Hindlimb muscle (tissue), 1 donor: ENCODE data around the gene NRXN3. TPM values are rescaled to one million over a fixed set of nuclear protein-coding genes. Genes with fewer than 3 reads are reported as not detected.

Experiments
- DNase-seq: peaks from one replicate; pipeline ENCODE4 v3.0.0-alpha.2; 2013
- polyA plus RNA-seq: library from polyadenylated mRNA; unstranded; fragments of 120-200 nt; gene quantifications from one replicate; pipeline ENCODE4 v1.2.1, GENCODE V29; 2013; ENCODE audit not compliant: insufficient read length

Gene NRXN3
- polyA plus RNA-seq, 1 donor: 0.40 TPM

DNA sequence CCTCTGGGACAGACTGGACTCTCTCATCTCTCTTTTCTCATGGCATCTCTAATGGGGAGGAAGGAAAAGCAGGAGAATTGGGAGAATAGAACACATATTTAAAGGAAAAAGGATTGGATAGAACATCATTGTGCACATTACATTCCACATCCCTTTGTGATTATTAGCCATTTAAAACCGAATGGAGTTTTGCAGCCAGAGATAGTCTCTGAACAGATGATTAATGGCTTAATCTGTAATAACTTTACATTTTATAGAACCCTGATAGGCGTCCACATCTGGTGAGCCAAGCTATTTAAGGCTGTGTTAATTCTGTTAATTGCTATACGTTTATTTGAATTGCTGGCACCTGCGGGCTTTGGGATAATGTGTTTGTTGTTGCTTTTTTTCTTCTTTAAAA, 487.3 kb downstream of the NRXN3 start:
- no peak for DNase-seq

DNA sequence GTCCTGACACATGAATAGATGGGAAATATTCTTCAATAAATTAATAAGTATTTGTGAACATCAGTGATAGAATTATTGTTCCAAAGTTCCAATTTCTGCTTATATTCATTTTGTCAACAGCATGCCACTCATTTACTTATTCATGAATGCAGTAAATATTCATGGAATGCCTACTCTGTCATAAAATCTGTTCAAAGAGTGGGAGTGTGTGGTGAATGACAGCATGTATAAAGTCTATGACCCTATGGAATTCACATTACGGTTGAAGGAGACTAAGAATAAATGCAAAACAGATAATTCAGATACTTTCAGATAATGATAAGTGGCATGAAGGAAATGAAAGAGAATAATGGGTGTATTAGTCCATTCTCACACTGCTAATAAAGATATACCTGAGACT, 494.7 kb downstream of the NRXN3 start:
- no peak for DNase-seq

DNA sequence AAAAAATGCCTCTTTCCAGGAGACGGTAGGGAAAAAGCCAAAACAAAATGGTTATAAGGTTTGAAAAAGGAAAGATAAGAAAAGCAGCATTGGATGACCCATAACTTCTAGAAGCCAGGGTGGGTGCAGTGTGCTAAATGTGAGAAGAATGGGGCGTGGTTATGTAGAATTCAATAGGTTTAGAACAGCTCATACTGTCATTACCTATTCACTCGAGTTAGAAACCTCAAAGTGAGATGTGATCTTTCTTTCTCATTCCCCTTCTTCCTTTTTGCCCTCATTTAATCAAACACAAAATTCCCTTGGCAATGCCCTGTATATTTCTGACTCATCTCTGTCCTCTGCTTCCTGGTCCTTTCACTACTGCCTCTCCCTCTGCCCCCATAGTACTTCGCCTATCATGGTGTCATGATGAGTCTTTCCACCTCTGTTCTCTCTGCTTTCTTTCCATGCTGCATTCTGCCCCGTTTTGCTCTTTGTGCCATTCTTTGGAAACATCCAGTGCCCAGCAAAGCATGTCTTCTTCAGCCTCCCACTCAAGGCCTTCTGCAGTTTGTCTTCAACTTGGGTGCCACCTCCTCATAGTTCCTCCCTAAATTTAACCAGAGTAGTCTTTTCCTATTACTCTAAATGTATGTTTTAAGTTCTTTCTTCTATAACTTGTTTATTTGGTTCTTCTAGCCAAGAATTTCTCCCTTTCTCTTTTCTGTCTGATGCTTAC, 496.3 kb downstream of the NRXN3 start:
- DNase-seq: no peak

DNA sequence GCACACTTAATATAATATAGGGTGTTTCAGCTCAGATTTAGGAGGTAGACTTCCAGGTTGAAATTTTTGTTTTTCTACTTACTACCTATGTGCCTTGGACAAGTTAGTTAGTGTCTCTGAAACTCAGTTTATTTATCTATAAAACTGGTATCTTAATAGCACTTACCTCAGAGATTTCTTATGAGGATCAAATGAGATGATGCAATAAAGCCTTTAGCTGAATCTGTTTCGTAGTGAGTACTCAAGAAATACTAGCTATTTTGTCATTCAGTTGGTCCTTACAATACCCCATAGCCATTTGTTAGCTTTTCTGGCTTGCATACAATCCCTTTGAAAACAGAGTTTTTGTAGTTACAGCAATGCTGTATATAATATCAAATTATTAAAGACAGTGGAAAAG, 497.0 kb downstream of the NRXN3 start:
- DNase-seq: no peak

DNA sequence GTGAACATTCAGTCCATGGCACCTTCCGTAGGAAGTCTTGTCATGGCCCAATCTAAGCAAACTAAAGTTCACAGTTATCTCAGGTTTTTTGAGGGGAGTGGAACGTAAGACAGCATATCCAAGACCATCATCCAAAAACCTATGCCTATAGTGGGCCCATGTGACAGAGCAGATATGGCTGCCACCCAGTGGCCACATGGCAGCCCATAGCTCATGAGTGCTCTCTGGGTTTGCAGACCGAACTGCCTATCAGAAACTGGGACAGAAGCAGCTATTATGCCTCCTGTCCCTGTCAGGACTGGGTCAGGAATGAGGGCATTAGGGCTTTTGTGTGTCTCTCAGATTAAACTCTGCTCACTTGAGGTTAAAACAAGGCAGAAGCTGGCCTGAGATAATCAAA, 503.7 kb downstream of the NRXN3 start:
- no peak for DNase-seq

DNA sequence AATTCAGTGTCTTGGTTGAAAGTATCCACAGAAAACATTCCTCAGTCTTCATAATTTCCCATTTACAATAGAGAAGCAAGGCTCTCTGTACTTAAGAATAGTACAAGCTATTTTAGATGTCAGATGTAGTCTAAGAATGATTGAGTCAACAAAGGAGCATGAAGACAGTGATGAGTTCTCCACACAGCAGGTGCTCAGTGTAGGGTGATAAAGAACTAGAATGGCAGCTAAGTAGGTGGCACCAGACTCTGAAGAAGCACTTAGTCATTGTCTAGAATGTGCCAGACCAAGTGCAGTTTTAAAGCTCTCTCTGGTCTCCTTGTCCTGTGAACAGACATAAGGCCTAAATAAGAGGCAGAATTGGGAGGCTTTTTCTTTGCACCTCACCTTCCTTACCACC, 504.6 kb downstream of the NRXN3 start:
- no peak for DNase-seq

DNA sequence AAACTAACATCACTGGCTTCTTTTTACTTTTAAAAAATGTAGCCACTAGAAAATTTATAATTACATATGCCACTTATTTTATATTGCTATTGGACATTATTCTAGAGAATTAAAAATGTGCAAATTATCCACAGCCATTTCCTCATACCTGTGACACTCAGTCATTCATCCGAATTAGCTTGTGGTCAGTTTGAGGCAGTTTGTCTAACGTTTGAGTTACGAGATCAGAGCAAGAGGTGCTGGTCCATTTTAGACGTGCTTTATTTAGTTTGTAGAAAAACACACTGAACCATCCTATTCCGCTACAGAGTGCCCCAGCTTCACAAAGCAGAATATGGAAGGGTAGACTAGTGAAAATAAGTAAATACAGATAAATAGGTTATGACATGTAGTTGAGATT, 513.0 kb downstream of the NRXN3 start:
- no peak for DNase-seq

DNA sequence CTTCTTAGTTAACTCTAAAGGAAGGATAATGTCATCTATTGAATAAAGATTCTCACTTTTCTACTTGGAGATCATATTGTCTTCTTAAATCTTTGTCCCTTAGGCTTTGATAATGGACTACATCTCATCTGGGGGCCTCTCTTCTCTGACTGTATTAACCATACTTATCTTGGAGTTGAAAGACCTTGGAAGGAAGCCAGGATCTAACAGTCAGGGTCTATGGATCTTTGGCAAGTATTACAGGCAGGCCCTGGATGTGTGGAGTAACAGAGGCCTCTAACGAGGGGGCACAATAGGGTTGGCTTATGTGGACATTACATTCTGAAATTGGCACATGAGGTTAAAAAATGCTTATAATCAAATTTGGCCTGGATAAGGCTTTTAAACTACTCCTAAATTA, 513.8 kb downstream of the NRXN3 start:
- no peak for DNase-seq

DNA sequence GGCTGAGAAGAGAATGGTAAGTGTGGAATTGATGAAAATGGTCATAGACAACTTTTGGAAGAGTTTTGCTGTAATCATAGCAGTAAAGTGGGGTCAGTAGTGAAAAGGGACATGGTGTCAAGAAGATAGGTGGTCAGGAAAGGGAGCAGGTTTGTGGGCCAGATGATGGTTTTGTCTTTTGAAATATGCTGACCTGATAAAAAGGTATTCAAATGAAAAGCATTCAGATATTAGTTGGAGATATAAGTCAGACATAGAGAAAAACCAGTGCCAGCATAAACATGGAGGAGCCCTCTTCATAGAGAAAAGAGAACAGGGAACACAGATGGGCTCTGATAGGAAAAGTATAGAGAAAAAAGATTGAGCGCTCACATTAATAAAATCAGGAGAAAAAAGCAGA, 518.3 kb downstream of the NRXN3 start:
- no peak for DNase-seq

DNA sequence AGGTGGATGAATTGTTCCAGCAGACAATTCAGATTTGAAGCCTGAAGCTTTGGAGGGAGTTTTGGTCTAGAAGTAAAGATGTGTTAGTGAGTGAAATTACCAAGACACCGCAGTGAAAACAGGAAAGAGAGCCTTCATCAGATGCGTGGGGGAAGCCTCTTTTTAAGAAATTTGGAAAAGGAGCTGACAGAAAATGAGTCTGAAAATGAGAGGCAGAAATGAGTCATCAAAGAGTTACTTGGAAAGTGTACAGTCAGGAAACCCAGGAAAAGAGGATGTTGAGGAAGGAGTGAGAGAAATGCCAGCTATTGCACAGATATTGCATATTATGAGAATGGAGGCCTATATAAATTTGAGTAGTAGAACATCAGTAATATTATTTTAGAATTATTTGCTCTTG, 520.7 kb downstream of the NRXN3 start:
- DNase-seq: no peak

DNA sequence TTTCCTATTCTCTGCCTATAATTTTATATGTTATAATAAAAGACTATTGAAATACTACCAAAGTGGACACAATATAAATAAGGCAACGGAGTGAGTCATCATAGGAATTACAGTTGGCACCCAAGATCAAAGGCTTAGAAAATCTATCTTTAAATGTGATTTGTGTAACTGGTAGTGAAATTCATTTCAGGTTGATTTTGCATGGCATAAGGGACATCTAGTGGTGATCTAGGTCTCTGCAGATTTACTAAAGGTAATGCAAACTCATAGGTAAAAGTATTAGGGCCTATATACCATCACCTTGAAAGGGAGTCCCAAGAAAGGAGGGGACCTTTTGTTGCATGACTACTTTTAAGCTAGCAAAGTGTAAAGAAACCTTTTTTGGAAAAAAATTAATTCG, 527.2 kb downstream of the NRXN3 start:
- DNase-seq: no peak

DNA sequence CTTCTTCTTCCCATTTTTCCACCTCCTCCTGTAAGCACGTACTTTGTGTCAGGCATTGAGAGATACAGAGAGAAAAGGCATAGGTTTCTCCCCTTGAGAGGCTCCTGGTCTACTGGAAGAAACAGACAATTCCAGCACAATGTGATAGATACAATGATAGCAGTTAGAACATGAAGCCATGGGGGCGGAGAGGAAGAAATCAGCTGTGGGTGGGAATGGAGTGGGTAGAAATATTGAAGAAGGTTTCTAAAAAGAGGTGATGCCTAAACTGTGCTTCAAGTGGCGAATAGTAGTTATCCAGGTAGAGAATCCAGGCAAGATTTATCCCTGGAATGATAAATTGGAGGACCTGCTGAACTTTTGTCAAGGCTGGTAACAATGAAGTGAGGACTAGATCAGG, 528.8 kb downstream of the NRXN3 start:
- DNase-seq: no peak

DNA sequence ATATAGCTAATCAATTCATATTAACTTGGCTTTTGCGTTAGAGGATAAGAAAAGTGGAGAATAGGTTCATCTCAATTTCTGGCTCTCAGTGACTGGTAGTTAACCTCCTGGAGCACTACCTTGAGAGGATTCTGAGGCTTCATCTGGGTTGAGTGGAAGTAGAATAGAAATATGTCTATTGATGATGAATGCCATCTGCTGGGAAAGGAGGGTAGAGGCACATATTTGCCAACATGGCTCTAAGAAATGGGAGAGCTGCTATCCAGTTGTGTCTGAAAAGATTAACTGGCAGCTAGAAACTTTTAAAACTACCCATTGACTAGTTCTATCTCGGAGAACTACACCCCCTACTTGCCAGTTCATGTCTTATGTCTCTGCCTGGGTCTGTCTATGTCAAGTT, 530.1 kb downstream of the NRXN3 start:
- DNase-seq: no peak

DNA sequence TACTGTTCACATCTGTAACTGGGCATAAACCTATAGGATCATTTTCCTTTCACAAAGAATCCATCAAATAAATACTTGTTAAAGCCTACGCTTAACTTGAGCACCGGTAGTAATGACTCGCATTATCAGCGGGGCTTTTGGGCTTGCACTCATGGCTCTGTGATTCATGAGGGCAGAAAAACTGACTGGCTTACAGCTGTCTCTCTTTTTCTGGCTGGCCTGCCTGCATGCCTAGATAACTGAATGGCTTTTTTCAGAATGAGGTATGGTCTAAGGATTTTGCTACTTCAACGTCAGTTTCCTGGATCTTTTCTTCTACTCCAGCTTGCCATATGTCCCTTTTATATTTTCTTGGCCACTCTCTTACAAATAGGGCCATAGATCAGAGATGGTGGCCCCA, 531.1 kb downstream of the NRXN3 start:
- no peak for DNase-seq

DNA sequence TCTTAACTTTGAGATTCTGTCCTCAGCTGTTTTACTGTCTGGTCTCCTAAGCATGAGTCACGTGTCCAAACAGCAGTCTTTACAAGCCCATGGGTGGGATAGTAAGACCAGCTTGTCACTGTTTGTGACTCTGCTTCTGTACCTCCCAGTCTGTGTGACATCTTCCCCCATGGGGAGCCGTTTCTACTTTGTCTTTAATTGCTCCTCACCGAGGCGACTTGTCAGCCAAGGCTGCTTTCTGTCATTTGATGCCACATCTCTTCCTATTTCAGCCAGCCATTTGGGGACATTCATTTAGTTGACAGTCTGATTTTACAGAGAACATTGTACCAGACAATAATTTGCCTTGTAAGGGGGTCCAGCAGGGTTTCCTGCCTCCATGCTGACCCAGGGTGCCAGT, 534.8 kb downstream of the NRXN3 start:
- no peak for DNase-seq

DNA sequence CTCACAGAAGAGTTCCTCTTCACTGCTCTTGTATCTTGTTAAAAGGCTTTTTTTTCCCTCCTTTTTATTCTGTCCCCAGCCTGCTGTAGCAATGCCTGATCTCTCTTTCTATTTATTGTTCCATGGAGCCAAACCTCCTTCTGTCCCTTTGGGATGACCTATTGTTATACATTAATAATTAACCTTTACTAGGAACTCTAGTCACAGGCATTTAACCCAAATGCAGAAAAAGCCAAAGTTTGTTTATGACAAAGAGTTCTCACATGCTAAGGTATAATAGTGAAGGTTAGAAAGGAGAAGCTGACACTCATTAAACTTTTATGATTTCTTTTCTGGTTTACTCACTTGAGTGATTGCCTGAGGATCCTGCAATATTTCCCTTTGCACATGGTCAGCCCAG, 535.8 kb downstream of the NRXN3 start:
- DNase-seq: no peak

DNA sequence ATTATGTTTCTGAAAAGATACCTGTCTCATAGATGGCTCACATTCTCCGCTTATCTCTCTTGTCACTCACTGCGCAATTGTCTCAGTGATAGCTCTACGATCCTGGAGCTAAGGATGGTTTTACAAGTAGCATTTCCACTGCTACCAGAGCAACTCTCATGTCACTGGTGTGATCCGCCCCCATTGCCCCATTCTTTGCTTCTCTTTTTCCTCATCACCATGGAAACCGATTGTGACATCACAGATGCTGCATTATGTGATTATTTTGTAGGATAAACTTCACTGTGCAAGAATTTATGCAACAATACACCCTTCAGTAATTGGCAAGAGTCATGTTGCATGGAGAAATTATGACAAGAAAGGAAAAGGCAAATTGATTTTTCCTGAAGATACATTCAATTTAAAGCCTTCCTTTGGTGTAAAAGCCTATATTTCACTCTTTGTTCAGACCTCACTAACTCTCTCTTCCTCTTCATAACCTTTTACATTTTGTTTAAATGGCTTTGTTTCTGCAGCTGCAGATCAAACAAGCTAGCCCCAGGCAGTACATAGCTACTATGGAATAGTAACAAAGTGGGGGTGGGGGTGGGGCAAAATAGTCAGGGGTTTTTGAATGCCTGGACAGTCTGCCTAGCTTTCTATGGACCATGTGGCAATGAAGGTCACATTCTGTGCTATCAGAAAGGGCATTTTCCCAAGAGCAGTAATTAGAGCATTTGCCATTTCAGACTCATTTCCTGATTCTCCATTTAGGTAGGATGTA, 539.8 kb downstream of the NRXN3 start:
- no peak for DNase-seq

DNA sequence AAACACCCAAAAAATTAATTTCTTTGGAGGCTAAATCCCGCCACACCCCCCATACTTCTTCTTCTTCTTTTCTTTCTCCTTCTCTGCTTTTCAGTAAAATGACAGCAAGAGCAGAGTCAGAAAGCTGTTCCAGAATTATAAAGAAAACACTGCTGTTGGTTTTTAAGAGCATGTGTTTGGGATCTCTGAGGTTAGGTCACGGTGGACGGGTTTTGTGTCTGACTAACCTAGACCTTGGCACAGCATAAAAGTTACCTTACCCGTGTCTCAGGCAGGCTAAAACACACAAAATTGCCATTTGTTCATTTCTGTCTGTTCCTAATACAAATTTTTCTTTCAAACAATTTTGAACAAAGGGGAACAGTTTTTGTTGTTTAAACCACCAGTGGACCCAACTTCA, 540.8 kb downstream of the NRXN3 start:
- no peak for DNase-seq

DNA sequence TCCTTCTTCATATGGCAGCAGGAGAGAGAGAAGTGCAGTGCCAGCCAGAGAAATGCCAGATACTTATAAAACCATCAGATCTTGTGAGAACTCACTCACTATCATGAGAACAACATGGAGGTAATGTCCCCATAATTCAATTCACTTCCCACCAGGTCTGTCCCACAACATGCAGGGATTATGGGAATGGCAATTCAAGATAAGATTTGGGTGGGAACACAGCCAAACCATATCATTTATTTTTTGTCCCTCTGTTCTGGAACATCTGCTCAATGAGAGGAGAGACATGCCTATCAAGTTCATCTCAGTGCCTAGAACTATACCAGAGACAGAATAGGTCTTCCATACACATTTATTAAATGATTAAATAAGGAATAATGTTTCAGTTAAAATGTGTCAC, 543.5 kb downstream of the NRXN3 start:
- no peak for DNase-seq

DNA sequence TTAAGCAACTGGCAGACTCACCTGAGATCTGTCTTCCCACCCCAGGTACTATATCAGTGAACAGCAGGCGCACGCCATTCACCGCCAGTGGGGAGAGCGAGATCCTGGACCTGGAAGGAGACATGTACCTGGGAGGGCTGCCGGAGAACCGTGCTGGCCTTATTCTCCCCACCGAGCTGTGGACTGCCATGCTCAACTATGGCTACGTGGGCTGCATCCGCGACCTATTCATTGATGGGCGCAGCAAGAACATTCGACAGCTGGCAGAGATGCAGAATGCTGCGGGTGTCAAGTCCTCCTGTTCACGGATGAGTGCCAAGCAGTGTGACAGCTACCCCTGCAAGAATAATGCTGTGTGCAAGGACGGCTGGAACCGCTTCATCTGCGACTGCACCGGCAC, 544.5 kb downstream of the NRXN3 start:
- no peak for DNase-seq

DNA sequence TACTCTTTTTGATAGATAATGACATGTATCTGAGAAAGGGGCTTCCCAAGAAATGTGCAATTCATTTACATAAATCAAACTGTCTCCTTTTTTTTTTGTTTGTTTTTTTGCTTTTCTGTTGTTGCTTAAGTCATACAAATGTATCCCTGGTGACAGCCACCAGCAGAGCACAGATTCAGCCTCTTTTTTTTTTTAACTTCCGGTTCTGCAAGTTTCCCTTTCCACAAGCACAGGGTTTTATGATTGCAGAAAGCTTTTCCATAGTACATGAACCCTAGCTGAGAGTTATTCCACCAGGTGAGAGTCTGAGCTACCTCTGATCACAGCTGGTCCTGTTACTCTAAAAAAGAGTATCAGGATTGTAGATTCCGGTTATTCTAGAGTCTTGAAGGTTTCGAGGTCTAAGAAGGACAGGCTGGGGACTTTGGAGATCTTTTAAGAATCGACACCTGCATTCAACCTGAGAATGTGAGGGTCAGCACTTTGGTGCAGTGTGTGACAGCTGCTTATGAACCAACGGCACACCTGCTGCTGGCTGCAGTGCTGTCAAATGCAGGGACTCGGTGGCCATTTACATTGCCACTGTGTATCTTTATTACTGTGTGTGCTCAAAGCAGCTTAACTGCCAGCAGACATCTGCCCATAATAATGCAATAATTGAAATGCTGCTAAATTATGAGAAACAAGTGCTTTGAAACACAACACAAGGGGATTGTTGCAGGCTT, 551.7 kb downstream of the NRXN3 start:
- no peak for DNase-seq

DNA sequence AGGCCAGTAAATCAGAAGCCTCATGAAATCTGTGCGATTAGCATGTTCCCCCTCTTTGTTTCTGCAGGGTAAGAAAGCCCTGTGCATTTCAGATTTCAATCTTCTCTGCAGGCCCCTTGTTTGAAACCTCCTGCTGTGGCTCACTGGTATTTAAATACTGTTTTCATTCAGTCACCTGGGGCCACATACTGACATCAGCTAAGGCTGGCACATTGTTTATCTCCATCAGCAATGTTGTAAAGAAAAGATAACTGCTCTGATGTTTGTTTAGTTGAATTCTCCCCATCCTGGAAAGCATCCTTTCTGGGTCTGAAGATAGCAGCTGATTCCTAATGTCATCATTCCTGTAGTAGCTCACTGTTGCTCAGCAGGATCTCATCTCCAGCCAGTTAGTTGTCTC, 554.9 kb downstream of the NRXN3 start:
- no peak for DNase-seq

DNA sequence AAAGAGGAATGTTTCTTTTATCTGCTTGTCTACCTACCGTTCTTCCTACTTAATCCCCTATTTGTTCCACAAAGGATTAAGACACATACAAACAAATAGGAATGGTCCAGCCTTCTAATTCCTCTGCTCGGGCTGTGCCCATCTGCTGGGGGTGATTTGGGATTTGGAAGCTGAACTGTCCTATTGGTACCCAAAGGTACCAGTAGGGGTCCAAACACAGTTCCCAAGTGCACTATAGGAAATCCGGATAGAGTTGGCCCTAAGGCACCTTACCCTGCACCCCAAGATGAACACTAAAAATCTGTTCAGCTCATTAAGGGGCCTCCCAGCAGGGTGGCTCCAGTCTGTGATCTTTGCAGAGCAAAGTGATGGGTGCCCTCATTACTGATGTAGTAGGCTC, 566.9 kb downstream of the NRXN3 start:
- no peak for DNase-seq

DNA sequence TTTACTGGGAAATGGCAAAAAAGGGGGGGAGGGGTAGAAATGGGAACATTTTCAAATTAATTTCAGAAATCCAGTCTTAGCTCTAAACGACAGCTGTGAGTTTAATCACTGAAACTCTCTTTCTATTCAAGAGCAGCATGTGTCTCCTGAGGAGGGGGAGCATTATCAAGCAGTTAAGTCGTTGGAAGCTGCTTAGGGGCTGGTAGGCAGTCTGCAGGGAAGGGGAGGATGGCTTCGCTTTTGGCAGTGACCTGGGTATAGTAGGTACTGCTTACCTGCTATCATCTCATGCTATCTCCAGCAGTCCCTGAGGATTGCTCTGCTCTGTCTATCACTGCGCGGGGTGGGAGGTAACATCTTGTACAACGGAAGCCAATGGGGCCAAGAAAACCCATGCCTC, 567.4 kb downstream of the NRXN3 start:
- no peak for DNase-seq
